ENCODE measurements around the gene EDAR. TPM values are rescaled to one million over a fixed set of nuclear protein-coding genes. Genes with fewer than 3 reads are reported as not detected.

EDAR gene
- total and polyA plus RNA-seq, 9 of the 15 experiments (the other 6 are each of a cell fraction or from before 2014, with no cell fraction given): 0.01 TPM; not detected in 8

- Histone ChIP-seq H3K9ac (ENCODE audit: insufficient read depth in 1 of 2, low read depth in 2 of 2, low read length in 2 of 2) (no peak overlapping the region), H3K79me2 (ENCODE audit: control insufficient read depth, insufficient read depth, low read length) (no peaks in the 10 kb centered on the region), H2AFZ (ENCODE audit: low read depth, low read length) (no peak overlapping the region), H3K27ac (ENCODE audit: extremely low read depth, low read depth, low read length) (no peak overlapping the region), H3K27me3 (ENCODE audit: control insufficient read depth in 2 of 2, insufficient read depth in 2 of 2, low read length in 2 of 2) (peaks cover 0 to 8% of the 10 kb centered on the region in 2 experiments; a peak in 2 of 5 replicates), H3K9me3 (replicated peaks; ENCODE audit: control insufficient read depth, insufficient read depth, low read depth, low read length) (no peaks in the 10 kb centered on the region), H3K4me1 (replicated peaks in 1 of 2; ENCODE audit: control insufficient read depth in 2 of 2, insufficient read depth in 2 of 2, low read length in 2 of 2) (peaks cover 7 to 8% of the 10 kb centered on the region in 2 experiments; a peak in 4 of 5 replicates), H3K4me3 (no peak overlapping the region), H4K20me1 (replicated peaks; ENCODE audit: control insufficient read depth, insufficient read depth, low read length) (no peaks in the 10 kb centered on the region), H3K4me2 (ENCODE audit: insufficient read depth, low read length) (no peak overlapping the region), H3K36me3 (ENCODE audit: control insufficient read depth, insufficient read depth, low read length) (no peaks in the 10 kb centered on the region), H3K9me1 (ENCODE audit: control insufficient read depth, insufficient read depth, low read length) (no peaks in the 10 kb centered on the region)
- POLR2A ChIA-PET: interaction anchor here (0.6 kb wide), 1 partner anchor 53 kb away, joined by 3 read pairs; no protein-coding TSS in a partner anchor
- ATAC-seq (peak; percentile 66), DNase-seq (ENCODE audit: extremely low read depth in 1 of 4, low spot score in 3 of 4) (no peak), FAIRE-seq (peak; percentile 42)
- in situ Hi-C loops (cut with MboI): no loop called here
- no TSS peak for BruUV-seq (replicated peaks)
- TF ChIP-seq ZNF253 (CRISPR knock-in tag; conservative IDR thresholded peaks at IDR 0.05) (no peak), GTF2A2 (tag; IDR thresholded peaks at IDR 0.05) (no peak), EZH2 (IDR thresholded peaks at IDR 0.05; ENCODE audit: borderline replicate concordance, low read depth, low read length) (no peak), CHD4 (IDR thresholded peaks at IDR 0.05; ENCODE audit: insufficient read depth, insufficient replicate concordance, low read depth, low read length, poor library complexity, severe bottlenecking) (no peak), SMARCA4 (IDR thresholded peaks at IDR 0.05) (no peak), CTCF (IDR thresholded peaks at IDR 0.05 in 2 of 3, conservative IDR thresholded peaks at IDR 0.05 in 1 of 3; ENCODE audit: insufficient read depth in 2 of 3, low read depth in 1 of 3, low read length in 3 of 3) (0 out of 6 replicates have a peak, but pooled peaks of 2 of the 3 experiments have one; percentile 9 to 13), RAD21 (CRISPR knock-in tag; conservative IDR thresholded peaks at IDR 0.05 in 1 of 2, IDR thresholded peaks at IDR 0.05 in 1 of 2) (peak in 1 of 2 experiments; percentile 29; a peak in 2 of 4 replicates)
- intact Hi-C loops (cut with micrococcal nuclease): no loop called here
- CTCF ChIA-PET (ENCODE audit: low intra/inter-chr PET ratio): no interaction called here
- 34% methylated on average over 6 of the region's 6 CpGs for WGBS (ENCODE audit: insufficient coverage, low coverage, missing lambda C conversion rate)
Measured at GRCh38 chr2:109028277-109028676, 39.3 kb upstream of the EDAR start.

All from K562 (cell line).